ENCODE data around the gene DLAT. TPM values are rescaled to one million over a fixed set of nuclear protein-coding genes. Genes with fewer than 3 reads are reported as not detected.

The DLAT gene
- total RNA-seq, 1 donor, result 36.6 TPM

- peak; percentile 65 for TF ChIP-seq CTCF (IDR thresholded peaks at IDR 0.05; ENCODE audit: extremely low read depth, low read depth, low read length)
- Histone ChIP-seq H3K4me2 (ENCODE audit: insufficient read depth, low read length) (no peak overlapping the region), H3K4me1 (ENCODE audit: insufficient read depth, low read length) (peaks cover 13% of the 10 kb centered on the region), H3K36me3 (ENCODE audit: insufficient read depth, low read length) (peaks cover 32% of the 10 kb centered on the region), H3K4me3 (ENCODE audit: insufficient read depth, low read length) (no peak overlapping the region), H4K20me1 (ENCODE audit: insufficient read depth, low read length) (no peaks in the 10 kb centered on the region), H2AFZ (ENCODE audit: low read length) (no peak overlapping the region), H3K9me3 (ENCODE audit: low read depth, low read length) (no peaks in the 10 kb centered on the region), H3K27ac (ENCODE audit: low read depth, low read length) (no peak overlapping the region), H3K79me2 (ENCODE audit: insufficient read depth, low read length) (peaks cover 23% of the 10 kb centered on the region), H3K27me3 (ENCODE audit: insufficient read depth, low read length) (no peaks in the 10 kb centered on the region)
- DNase-seq (ENCODE audit: insufficient read length, low spot score, missing footprints), result peak; percentile 88
Observed at GRCh38 chr11:111982019-111982464, 43.2 kb upstream of the DLAT start.

GRCh38 chr11:111982541-111983186 is 42.5 kb upstream of the DLAT start:
- H3K4me1 ChIP-seq (ENCODE audit: insufficient read depth, low read length), result peaks cover 13% of the 10 kb centered on the region
- no peak for TF ChIP-seq CTCF (IDR thresholded peaks at IDR 0.05; ENCODE audit: extremely low read depth, low read depth, low read length)
- no peak for DNase-seq (ENCODE audit: insufficient read length, low spot score, missing footprints)
- no peak overlapping the region for H2AFZ ChIP-seq (ENCODE audit: low read length)
- H3K27me3 ChIP-seq (ENCODE audit: insufficient read depth, low read length), result no peaks in the 10 kb centered on the region
- no peak overlapping the region for H3K27ac ChIP-seq (ENCODE audit: low read depth, low read length)
- peaks cover 32% of the 10 kb centered on the region for H3K36me3 ChIP-seq (ENCODE audit: insufficient read depth, low read length)
- H4K20me1 ChIP-seq (ENCODE audit: insufficient read depth, low read length), result no peaks in the 10 kb centered on the region
- no peak overlapping the region for H3K4me3 ChIP-seq (ENCODE audit: insufficient read depth, low read length)
- H3K4me2 ChIP-seq (ENCODE audit: insufficient read depth, low read length), result no peak overlapping the region
- H3K79me2 ChIP-seq (ENCODE audit: insufficient read depth, low read length), result peaks cover 23% of the 10 kb centered on the region
- H3K9me3 ChIP-seq (ENCODE audit: low read depth, low read length), result no peaks in the 10 kb centered on the region

GRCh38 chr11:111983187-111983986 is 41.8 kb upstream of the DLAT start:
- Histone ChIP-seq H3K36me3 (ENCODE audit: insufficient read depth, low read length) (peaks cover 32% of the 10 kb centered on the region), H3K4me1 (ENCODE audit: insufficient read depth, low read length) (peaks cover 5% of the 10 kb centered on the region), H3K79me2 (ENCODE audit: insufficient read depth, low read length) (peaks cover 23% of the 10 kb centered on the region), H3K9me3 (ENCODE audit: low read depth, low read length) (no peaks in the 10 kb centered on the region), H3K27me3 (ENCODE audit: insufficient read depth, low read length) (no peaks in the 10 kb centered on the region), H3K27ac (ENCODE audit: low read depth, low read length) (no peak overlapping the region), H4K20me1 (ENCODE audit: insufficient read depth, low read length) (no peaks in the 10 kb centered on the region), H3K4me2 (ENCODE audit: insufficient read depth, low read length) (no peak overlapping the region), H3K4me3 (ENCODE audit: insufficient read depth, low read length) (no peak overlapping the region), H2AFZ (ENCODE audit: low read length) (no peak overlapping the region)
- no peak for TF ChIP-seq CTCF (IDR thresholded peaks at IDR 0.05; ENCODE audit: extremely low read depth, low read depth, low read length)
- DNase-seq (ENCODE audit: insufficient read length, low spot score, missing footprints), result no peak

GRCh38 chr11:111986589-111986988 is 38.6 kb upstream of the DLAT start:
- Histone ChIP-seq H3K4me3 (ENCODE audit: insufficient read depth, low read length) (no peak overlapping the region), H4K20me1 (ENCODE audit: insufficient read depth, low read length) (no peaks in the 10 kb centered on the region), H3K4me2 (ENCODE audit: insufficient read depth, low read length) (no peak overlapping the region), H3K36me3 (ENCODE audit: insufficient read depth, low read length) (peaks cover 28% of the 10 kb centered on the region), H3K9me3 (ENCODE audit: low read depth, low read length) (no peaks in the 10 kb centered on the region), H2AFZ (ENCODE audit: low read length) (no peak overlapping the region), H3K79me2 (ENCODE audit: insufficient read depth, low read length) (no peaks in the 10 kb centered on the region), H3K4me1 (ENCODE audit: insufficient read depth, low read length) (no peaks in the 10 kb centered on the region), H3K27me3 (ENCODE audit: insufficient read depth, low read length) (no peaks in the 10 kb centered on the region), H3K27ac (ENCODE audit: low read depth, low read length) (no peak overlapping the region)
- DNase-seq (ENCODE audit: insufficient read length, low spot score, missing footprints), result no peak
- no peak for TF ChIP-seq CTCF (IDR thresholded peaks at IDR 0.05; ENCODE audit: extremely low read depth, low read depth, low read length)
